Measurements from ENCODE around the gene VPS35.
"Not testable (repeated sequence)": the region's sequence is repeated elsewhere in the genome, so short reads cannot be mapped to it uniquely, and the experiment has no call there.

Gene VPS35

GRCh38 chr16:46673320-46674013 lies 15.5 kb downstream of the VPS35 start:
- in situ Hi-C loops (cut with MboI; ENCODE audit: low sequenced_read_pairs), result no loop called here

GRCh38 chr16:46662123-46662522 lies 26.9 kb downstream of the VPS35 start:
- in situ Hi-C loops (cut with MboI; ENCODE audit: low sequenced_read_pairs), result no loop called here

GRCh38 chr16:46658925-46659324 lies 30.1 kb downstream of the VPS35 start:
- in situ Hi-C loops (cut with MboI; ENCODE audit: low sequenced_read_pairs), result no loop called here

GRCh38 chr16:46651305-46651704 lies 37.7 kb downstream of the VPS35 start:
- in situ Hi-C loops (cut with MboI; ENCODE audit: low sequenced_read_pairs), result no loop called here

- in situ Hi-C loops (cut with MboI; ENCODE audit: low sequenced_read_pairs), result no loop called here
Measured at GRCh38 chr16:46650254-46650623, 38.7 kb downstream of the VPS35 start.

- in situ Hi-C loops (cut with MboI; ENCODE audit: low sequenced_read_pairs), result no loop called here
Measured at GRCh38 chr16:46649588-46650253, 39.3 kb downstream of the VPS35 start.

- in situ Hi-C loops (cut with MboI; ENCODE audit: low sequenced_read_pairs), result no loop called here
Measured at GRCh38 chr16:46648656-46649055, 40.3 kb downstream of the VPS35 start.

GRCh38 chr16:46638947-46639925 lies 49.7 kb downstream of the VPS35 start:
- in situ Hi-C loops (cut with MboI; ENCODE audit: low sequenced_read_pairs), result no loop called here

- in situ Hi-C loops (cut with MboI; ENCODE audit: low sequenced_read_pairs), result no loop called here
Measured at GRCh38 chr16:46632778-46633733, 55.9 kb downstream of the VPS35 start.

GRCh38 chr16:46629331-46630219 lies 59.4 kb downstream of the VPS35 start:
- in situ Hi-C loops (cut with MboI; ENCODE audit: low sequenced_read_pairs), result no loop called here

GRCh38 chr16:46627746-46628145 lies 61.2 kb downstream of the VPS35 start:
- in situ Hi-C loops (cut with MboI; ENCODE audit: low sequenced_read_pairs), result no loop called here

- in situ Hi-C loops (cut with MboI; ENCODE audit: low sequenced_read_pairs), result not testable (repeated sequence)
Measured at GRCh38 chr16:46626681-46627080, 62.3 kb downstream of the VPS35 start.

GRCh38 chr16:46624862-46625261 lies 64.1 kb downstream of the VPS35 start:
- in situ Hi-C loops (cut with MboI; ENCODE audit: low sequenced_read_pairs), result not testable (repeated sequence)

GRCh38 chr16:46623707-46624106 lies 65.3 kb downstream of the VPS35 start:
- in situ Hi-C loops (cut with MboI; ENCODE audit: low sequenced_read_pairs), result not testable (repeated sequence)

- in situ Hi-C loops (cut with MboI; ENCODE audit: low sequenced_read_pairs), result not testable (repeated sequence)
Measured at GRCh38 chr16:46623246-46623645, 65.7 kb downstream of the VPS35 start.

GRCh38 chr16:46621934-46622676 lies 66.9 kb downstream of the VPS35 start:
- in situ Hi-C loops (cut with MboI; ENCODE audit: low sequenced_read_pairs), result no loop called here

- in situ Hi-C loops (cut with MboI; ENCODE audit: low sequenced_read_pairs), result no loop called here
Measured at GRCh38 chr16:46621006-46621933, 67.7 kb downstream of the VPS35 start, which contains the start of gene SHCBP1. TSS of gene SHCBP1 (minus strand) at chr16:46621379. CDS start at chr16:46621359, 20 bp downstream.
